Activated CD8-positive, alpha-beta T cell treated with anti-CD3 and anti-CD28 coated beads for 36 hours (primary cell): ENCODE measurements around the gene COL5A2. TPM values are rescaled to one million over a fixed set of nuclear protein-coding genes. Genes with fewer than 3 reads are reported as not detected.

Experiments
- ATAC-seq: fragments of 200-7000 bp; cut with Tn5 transposase; one replicate; pipeline ENCODE4 v1.10.0; 2021; ENCODE audit warnings: mild to moderate bottlenecking, moderate library complexity
- CTCF ChIA-PET: fragments of 350-600 bp; sonication (Branson Sonifier 250); formaldehyde crosslinking; loops from one replicate; lab custom pipeline; 2021; ENCODE audit warnings: antibody characterized with exemption; lab: Charles Lee
- POLR2A ChIA-PET: fragments of 350-600 bp; sonication (Branson Sonifier 250); formaldehyde crosslinking; loops from one replicate; lab custom pipeline; 2021; ENCODE audit warnings: antibody characterized with exemption; lab: Charles Lee
- DNase-seq: peaks from one replicate; pipeline ENCODE4 v3.0.0-alpha.2; 2020
- H3K27ac Mint-ChIP-seq: one replicate; pipeline ENCODE4 v1.8.0; 2021; ENCODE audit warnings: mild to moderate bottlenecking, mixed read lengths
- H3K27me3 Mint-ChIP-seq: one replicate; pipeline ENCODE4 v1.8.0; 2021; ENCODE audit warnings: mixed read lengths
- H3K36me3 Mint-ChIP-seq: one replicate; pipeline ENCODE4 v1.8.0; 2021; ENCODE audit warnings: low read depth, mixed read lengths
- H3K4me1 Mint-ChIP-seq: one replicate; pipeline ENCODE4 v1.8.0; 2021; ENCODE audit warnings: low read depth, mixed read lengths
- H3K4me3 Mint-ChIP-seq: one replicate; pipeline ENCODE4 v1.8.0; 2021; ENCODE audit warnings: mild to moderate bottlenecking, moderate library complexity, mixed read lengths
- H3K9me3 Mint-ChIP-seq: one replicate; pipeline ENCODE4 v1.8.0; 2021; ENCODE audit warnings: mixed read lengths
- CTCF ChIP-seq: fragments of 200-600 bp; IDR thresholded peaks from one replicate; pipeline ENCODE4 v1.8.0; 2022; ENCODE audit warnings: antibody characterized with exemption, mild to moderate bottlenecking
- intact Hi-C: fragments of 100-400 bp; cut with micrococcal nuclease; formaldehyde crosslinking; loops from one replicate; pipeline ENCODE4 v1.10.0; 2022
- total RNA-seq, 2 experiments: library from RNA; stranded (reverse); gene quantifications; one replicate each; pipeline ENCODE4 v1.2.3, GENCODE V29; 2021

The COL5A2 gene
- total RNA-seq, 2 experiments from 2014 or later: 2.3 to 3.3 TPM

DNA sequence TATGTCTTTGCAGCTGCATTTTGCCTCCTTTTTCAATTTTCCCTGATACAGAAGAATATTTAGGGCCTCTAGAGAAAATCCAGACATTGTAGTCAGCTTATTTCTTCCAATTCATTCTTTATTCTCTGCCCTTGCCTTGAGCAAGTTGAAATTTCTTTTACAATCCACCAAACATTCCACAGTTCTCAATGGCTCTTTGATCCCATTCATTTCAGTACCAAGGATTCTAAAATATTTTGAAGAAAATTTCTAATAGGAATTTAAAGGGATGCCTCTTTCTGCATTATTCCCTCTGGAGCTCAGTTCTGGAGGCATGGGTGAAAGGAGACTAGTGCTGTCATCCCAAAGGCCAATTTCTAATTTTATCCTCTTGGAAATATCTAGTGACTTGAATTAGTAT, 61.2 kb downstream of the COL5A2 start:
- no peak for TF ChIP-seq CTCF
- no peak overlapping the region for H3K4me3 Mint-ChIP-seq

GRCh38 chr2:189116979-189117378, 62.6 kb downstream of the COL5A2 start:
- DNase-seq (no peak), ATAC-seq (no peak)
- H3K27ac Mint-ChIP-seq: no peak overlapping the region
- no peaks in the 10 kb centered on the region for H3K9me3 Mint-ChIP-seq
- ChIA-PET POLR2A (no interaction called here), CTCF (interaction anchor here (1.0 to 4.5 kb wide), 5 partner anchors 23 to 293 kb away, joined by 3 to 33 read pairs (median 4); no protein-coding TSS in a partner anchor)
- no peaks in the 10 kb centered on the region for H3K36me3 Mint-ChIP-seq
- intact Hi-C loops: loop anchor here (5.0 kb wide), 1 partner anchor 170 kb away; no protein-coding TSS in a partner anchor
- H3K27me3 Mint-ChIP-seq: no peaks in the 10 kb centered on the region
- peaks cover 21% of the 10 kb centered on the region for H3K4me1 Mint-ChIP-seq
- no peak for TF ChIP-seq CTCF
- H3K4me3 Mint-ChIP-seq: no peak overlapping the region

More for the DNA sequence above, 61.2 kb downstream of the COL5A2 start:
- CTCF ChIA-PET: interaction anchor here (2.0 to 4.5 kb wide), 2 partner anchors 24 to 25 kb away, joined by 8 to 33 read pairs; no protein-coding TSS in a partner anchor
- H3K4me1 Mint-ChIP-seq: peaks cover 21% of the 10 kb centered on the region
- intact Hi-C loops: loop anchor here (5.0 kb wide), 1 partner anchor 169 kb away; no protein-coding TSS in a partner anchor
- no peaks in the 10 kb centered on the region for H3K27me3 Mint-ChIP-seq
- POLR2A ChIA-PET: no interaction called here
- H3K9me3 Mint-ChIP-seq: no peaks in the 10 kb centered on the region
- no peak for DNase-seq
- no peak overlapping the region for H3K27ac Mint-ChIP-seq
- H3K36me3 Mint-ChIP-seq: no peaks in the 10 kb centered on the region
- no peak for ATAC-seq

GRCh38 chr2:189116087-189116486, 63.5 kb downstream of the COL5A2 start:
- DNase-seq (peak; percentile 9), ATAC-seq (no peak)
- H3K36me3 Mint-ChIP-seq: no peaks in the 10 kb centered on the region
- no peaks in the 10 kb centered on the region for H3K9me3 Mint-ChIP-seq
- H3K27me3 Mint-ChIP-seq: no peaks in the 10 kb centered on the region
- peak overlapping the region; percentile 42 for H3K27ac Mint-ChIP-seq
- H3K4me1 Mint-ChIP-seq: peaks cover 21% of the 10 kb centered on the region
- POLR2A ChIA-PET: no interaction called here
- no peak overlapping the region for H3K4me3 Mint-ChIP-seq
- intact Hi-C loops: loop anchor here (5.0 kb wide), 1 partner anchor 171 kb away; no protein-coding TSS in a partner anchor
- CTCF ChIA-PET: interaction anchor here (0.6 to 4.5 kb wide), 10 partner anchors 19 to 297 kb away, joined by 3 to 33 read pairs (median 4); no protein-coding TSS in a partner anchor
- no peak for TF ChIP-seq CTCF

DNA sequence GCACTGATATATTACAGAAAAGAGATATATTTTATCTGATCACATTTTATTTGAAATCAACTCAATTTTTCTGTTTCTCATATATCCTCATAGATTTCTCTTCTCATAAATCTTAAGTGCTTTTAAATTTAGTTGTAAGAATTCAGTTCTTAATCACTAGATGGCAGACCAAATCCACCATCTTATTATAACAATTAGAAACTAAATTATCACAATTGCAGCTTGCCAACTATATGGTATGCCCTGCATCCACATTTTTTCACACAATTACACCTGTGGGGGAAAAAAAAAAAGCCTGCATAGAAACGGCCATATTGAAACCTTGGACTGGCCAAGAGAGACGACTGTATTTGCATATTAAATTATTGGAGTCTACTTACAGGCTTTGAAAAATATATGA, 64.4 kb downstream of the COL5A2 start:
- POLR2A ChIA-PET: no interaction called here
- CTCF ChIA-PET: interaction anchor here (0.6 to 4.5 kb wide), 8 partner anchors 21 to 319 kb away, joined by 3 to 33 read pairs (median 4); no protein-coding TSS in a partner anchor
- Mint-ChIP-seq H3K27me3 (no peaks in the 10 kb centered on the region), H3K4me1 (peaks cover 19% of the 10 kb centered on the region), H3K4me3 (no peak overlapping the region), H3K9me3 (no peaks in the 10 kb centered on the region), H3K27ac (no peak overlapping the region), H3K36me3 (no peaks in the 10 kb centered on the region)
- ATAC-seq (no peak), DNase-seq (no peak)
- intact Hi-C loops: loop anchor here (5.0 kb wide), 1 partner anchor 172 kb away; no protein-coding TSS in a partner anchor
- TF ChIP-seq CTCF: peak; percentile 20

- DNase-seq (no peak), ATAC-seq (no peak)
- H3K36me3 Mint-ChIP-seq: no peaks in the 10 kb centered on the region
- no peak overlapping the region for H3K4me3 Mint-ChIP-seq
- H3K27ac Mint-ChIP-seq: no peak overlapping the region
- intact Hi-C loops: no loop called here
- no peaks in the 10 kb centered on the region for H3K9me3 Mint-ChIP-seq
- peaks cover 19% of the 10 kb centered on the region for H3K4me1 Mint-ChIP-seq
- CTCF ChIA-PET: no interaction called here
- POLR2A ChIA-PET: no interaction called here
- H3K27me3 Mint-ChIP-seq: no peaks in the 10 kb centered on the region
- TF ChIP-seq CTCF: no peak
These were observed 65.6 kb downstream of the COL5A2 start for GRCh38 chr2:189113963-189114362.
